Measurements from ENCODE around the gene ATF7. TPM values are rescaled to one million over a fixed set of nuclear protein-coding genes. Genes with fewer than 3 reads are reported as not detected.
A peak's percentile ranks its signal among the peaks of the same experiment; 100 is the strongest.

ATF7 gene
- total and polyA plus RNA-seq, 2 of the 13 experiments (the other 11 are each of a cell fraction or from before 2014, with no cell fraction given), result 9.6 to 16.2 TPM

- ATAC-seq, result peak; percentile 78
- H3K36me3 ChIP-seq (replicated peaks in 1 of 2; ENCODE audit: control insufficient read depth in 1 of 2, insufficient read depth in 2 of 2, low read length in 2 of 2), result no peaks in the 10 kb centered on the region
- no peaks in the 10 kb centered on the region for H3K9me3 ChIP-seq (ENCODE audit: low read length)
- H2AFZ ChIP-seq (ENCODE audit: low read length), result peak overlapping the region; percentile 63
- H3K79me2 ChIP-seq (ENCODE audit: insufficient read depth, low read length), result no peaks in the 10 kb centered on the region
- H3K9ac ChIP-seq (ENCODE audit: insufficient read depth, low read depth, low read length), result peak overlapping the region; percentile 73
- DNase-seq (ENCODE audit: low spot score), result peak; percentile 81
- FAIRE-seq, result peak; percentile 66
- in situ Hi-C loops (cut with HindIII; ENCODE audit: extremely low pct_ligation_motif_present, low pct_unique_long_range_greater_than_20kb) (no loop called here), intact Hi-C loops (cut with micrococcal nuclease; ENCODE audit: unreplicated experiment) (no loop called here)
- no peaks in the 10 kb centered on the region; a peak in 1 of 5 replicates for H3K27me3 ChIP-seq (ENCODE audit: control insufficient read depth in 1 of 2, insufficient read depth in 2 of 2, low read length in 2 of 2)
- H3K4me1 ChIP-seq (ENCODE audit: insufficient read depth, low read length), result peaks cover 51% of the 10 kb centered on the region
- H4K20me1 ChIP-seq (ENCODE audit: insufficient read depth, low read length), result no peaks in the 10 kb centered on the region
- POLR2A ChIA-PET, result interaction anchor here (0.7 to 4.1 kb wide), 10 partner anchors 8 to 313 kb away, joined by 3 to 35 read pairs (median 4); partner anchors contain the start of genes AAAS, CSAD, PRR13 and TARBP2
- peak overlapping the region; percentile 100 for H3K4me2 ChIP-seq (ENCODE audit: low read depth, low read length)
- WGBS (ENCODE audit: low lambda C conversion rate), result 3% methylated on average over 19 of the region's 52 CpGs
- peak overlapping the region; percentile 64 to 80 (median 75) for H3K4me3 ChIP-seq (replicated peaks in 1 of 3; ENCODE audit: insufficient read depth in 1 of 3, low read depth in 2 of 3, low read length in 3 of 3)
- peak overlapping the region; percentile 33 for H3K27ac ChIP-seq (ENCODE audit: extremely low read length, insufficient read depth, low read length)
- BruUV-seq (replicated peaks), result no TSS peak
- CTCF ChIA-PET (ENCODE audit: low intra/inter-chr PET ratio, low total read pairs), result no interaction called here
- no peak for TF ChIP-seq ZC3H4 (CRISPR knock-in tag; IDR thresholded peaks at IDR 0.05; ENCODE audit: borderline replicate concordance)
- no peak for TF ChIP-seq ZNF598 (CRISPR knock-in tag; IDR thresholded peaks at IDR 0.05; ENCODE audit: borderline replicate concordance)
- TF ChIP-seq ZBTB2 (CRISPR knock-in tag; IDR thresholded peaks at IDR 0.05; ENCODE audit: low read depth), result peak; percentile 29; the same call in 1 of the 2 replicates
- no peak for TF ChIP-seq CAMTA2 (CRISPR knock-in tag; IDR thresholded peaks at IDR 0.05; ENCODE audit: borderline replicate concordance)
- TF ChIP-seq RARG (CRISPR knock-in tag; IDR thresholded peaks at IDR 0.05; ENCODE audit: low read depth), result no peak
- TF ChIP-seq ZNF597 (CRISPR knock-in tag; IDR thresholded peaks at IDR 0.05), result no peak
- no peak; the same call in 1 of the 2 replicates for TF ChIP-seq JUN (CRISPR knock-in tag; IDR thresholded peaks at IDR 0.05)
- TF ChIP-seq FOXO4 (CRISPR knock-in tag; conservative IDR thresholded peaks at IDR 0.05), result no peak
- TF ChIP-seq PRDM4 (CRISPR knock-in tag; IDR thresholded peaks at IDR 0.05; ENCODE audit: borderline replicate concordance), result no peak
- TF ChIP-seq XRCC5 (optimal IDR thresholded peaks at IDR 0.05; ENCODE audit: low read length), result no peak
- no peak for TF ChIP-seq PCBP2 (optimal IDR thresholded peaks at IDR 0.05; ENCODE audit: low read depth, low read length, poor library complexity, severe bottlenecking)
- TF ChIP-seq TFAP4 (IDR thresholded peaks at IDR 0.05; ENCODE audit: borderline replicate concordance, low read depth), result peak; percentile 56; the same call in 1 of the 2 replicates
- TF ChIP-seq PAWR (CRISPR knock-in tag; IDR thresholded peaks at IDR 0.05; ENCODE audit: borderline replicate concordance), result no peak
- TF ChIP-seq YY1 (IDR thresholded peaks at IDR 0.05; ENCODE audit: insufficient read depth, insufficient replicate concordance, low read depth, low read length), result peak; percentile 28
- no peak for TF ChIP-seq LCORL (IDR thresholded peaks at IDR 0.05)
- TF ChIP-seq LCORL (CRISPR knock-in tag; IDR thresholded peaks at IDR 0.05), result no peak; the same call in 1 of the 2 replicates
Measured at GRCh38 chr12:53492830-53493609, 133.2 kb downstream of the ATF7 start.

Measured in HepG2 (cell line).